A549 (cell line): ENCODE data around the gene SBNO1. TPM values are rescaled to one million over a fixed set of nuclear protein-coding genes. Genes with fewer than 3 reads are reported as not detected.

Experiments
- ATAC-seq, 2 experiments: fragments of 200-7000 bp in 1 of 2; fragments of >200 bp in 1 of 2; cut with Nextera tagmentation in 1 of 2; cut with Tn5 transposase in 1 of 2; 3 replicates each; pipeline versions ENCODE4 v1.8.0 to v1.9.1; 2018 to 2020; ENCODE audit warnings: mild to moderate bottlenecking in 1 of 2, moderate library complexity in 1 of 2
- CTCF ChIA-PET: fragments of 300-600 bp; sonication (Branson Sonifier 250); formaldehyde crosslinking; extraction: SDS; loops from one replicate; lab custom pipeline; 2021; ENCODE audit warnings: antibody characterized with exemption, inconsistent platforms; lab: Yijun Ruan, JAX
- POLR2A ChIA-PET: fragments of 350-600 bp; formaldehyde crosslinking; extraction: SDS; loops from one replicate; lab custom pipeline; 2021; ENCODE audit warnings: antibody characterized with exemption, inconsistent platforms; lab: Yijun Ruan, JAX
- DNase-seq, 2 experiments: peaks; one replicate each; pipeline versions ENCODE4 v3.0.0 to v3.0.0-alpha.2; 2011 to 2016; ENCODE audit warnings: low read depth in 1 of 2, low spot score in 1 of 2
- FAIRE-seq: peaks from 2 replicates; lab custom pipeline; 2011; peaks lifted over from hg19 to GRCh38; lab: Jason Lieb, UNC
- H3K27ac ChIP-seq, 2 experiments: fragments of >200 bp; sonication (Bioruptor Twin); formaldehyde crosslinking; 3 replicates each; pipeline ENCODE4 v1.5.1; 2016 to 2017
- H3K4me1 ChIP-seq: fragments of >200 bp; sonication (Bioruptor Twin); formaldehyde crosslinking; 3 replicates; pipeline ENCODE4 v1.6.1; 2016
- H3K4me2 ChIP-seq: fragments of >200 bp; sonication (Bioruptor Twin); formaldehyde crosslinking; 3 replicates; pipeline ENCODE4 v1.6.1; 2016
- H3K4me3 ChIP-seq: fragments of >200 bp; sonication (Bioruptor Twin); formaldehyde crosslinking; 3 replicates; pipeline ENCODE4 v1.5.1; 2016
- H3K9me3 ChIP-seq: fragments of >200 bp; sonication (Bioruptor Twin); formaldehyde crosslinking; 3 replicates; pipeline ENCODE4 v1.6.1; 2016
- CBX2 ChIP-seq: fragments of 200-600 bp; sonication (generic); IDR thresholded peaks from 2 replicates; pipeline ENCODE4 v1.6.1; 2016; ENCODE audit warnings: low read depth, mild to moderate bottlenecking, borderline replicate concordance
- CHD2 ChIP-seq: fragments of 150-350 bp; IDR thresholded peaks from 2 replicates; pipeline ENCODE4 v1.6.1; 2014; ENCODE audit warnings: low read length; ENCODE audit not compliant: partially characterized antibody
- EHMT2 ChIP-seq: fragments of 200-600 bp; sonication (generic); IDR thresholded peaks from 2 replicates; pipeline ENCODE4 v1.6.1; 2016; ENCODE audit warnings: antibody characterized with exemption, low read depth, mild to moderate bottlenecking, moderate library complexity
- EP300 ChIP-seq, 2 experiments: fragments of >200 bp; sonication (Bioruptor Twin); formaldehyde crosslinking; IDR thresholded peaks; 2 replicates in 1 of 2; 3 replicates in 1 of 2; pipeline ENCODE4 v1.6.1; 2016 to 2017
- ESRRA ChIP-seq: fragments of 150-350 bp; IDR thresholded peaks from 2 replicates; pipeline ENCODE4 v1.6.1; 2014; ENCODE audit warnings: mild to moderate bottlenecking, low read length, borderline replicate concordance
- FOSB ChIP-seq: fragments of 250-450 bp; sonication (Bioruptor Pico); IDR thresholded peaks from 2 replicates; pipeline ENCODE4 v1.5.0; 2020; ENCODE audit warnings: mild to moderate bottlenecking, moderate library complexity
- HDAC2 ChIP-seq: fragments of 200-600 bp; sonication (generic); IDR thresholded peaks from 2 replicates; pipeline ENCODE4 v1.6.1; 2016
- JUN ChIP-seq, 2 experiments: fragments of >200 bp; sonication (Bioruptor Twin); formaldehyde crosslinking; IDR thresholded peaks; 2 replicates in 1 of 2; 3 replicates in 1 of 2; pipeline ENCODE4 v1.6.1; 2016 to 2017
- KDM1A ChIP-seq: fragments of 200-600 bp; sonication (generic); IDR thresholded peaks from 2 replicates; pipeline ENCODE4 v1.6.1; 2016; ENCODE audit warnings: low read depth, mild to moderate bottlenecking
- KDM5A ChIP-seq: fragments of 200-600 bp; sonication (generic); IDR thresholded peaks from 2 replicates; pipeline ENCODE4 v1.6.1; 2016; ENCODE audit warnings: antibody characterized with exemption, mild to moderate bottlenecking
- MAFK ChIP-seq: fragments of 450-650 bp; IDR thresholded peaks from 2 replicates; pipeline ENCODE4 v1.6.1; 2014; ENCODE audit not compliant: partially characterized antibody
- NFE2L2 ChIP-seq: fragments of 150-350 bp; conservative IDR thresholded peaks from 2 replicates; pipeline ENCODE4 v1.6.1; 2014; ENCODE audit warnings: low read length
- NPAS2 ChIP-seq: fragments of 250-450 bp; sonication (Bioruptor Pico); IDR thresholded peaks from 2 replicates; pipeline ENCODE4 v1.8.0; 2022; ENCODE audit warnings: mild to moderate bottlenecking, moderate library complexity, borderline replicate concordance
- POLR2AphosphoS2 ChIP-seq: conservative IDR thresholded peaks from 2 replicates; pipeline ENCODE4 v1.6.1; 2012; ENCODE audit warnings: low read length, improper control_type of control experiment, inconsistent platforms
- RAD21 ChIP-seq, 2 experiments: fragments of >200 bp in 1 of 2; sonication (Bioruptor Twin) in 1 of 2; formaldehyde crosslinking in 1 of 2; IDR thresholded peaks in 1 of 2; conservative IDR thresholded peaks in 1 of 2; 2 replicates in 1 of 2; 3 replicates in 1 of 2; pipeline ENCODE4 v1.6.1; 2012 to 2018; ENCODE audit warnings: inconsistent platforms in 1 of 2
- RARB ChIP-seq: fragments of 250-450 bp; sonication (Bioruptor Pico); IDR thresholded peaks from 2 replicates; pipeline ENCODE4 v1.8.0; 2021; ENCODE audit warnings: mild to moderate bottlenecking, moderate library complexity
- RFX5 ChIP-seq: fragments of 450-650 bp; IDR thresholded peaks from 2 replicates; pipeline ENCODE4 v1.7.1; 2014; ENCODE audit warnings: antibody characterized with exemption, mild to moderate bottlenecking, moderate library complexity
- RNF2 ChIP-seq: fragments of 200-600 bp; sonication (generic); IDR thresholded peaks from 2 replicates; pipeline ENCODE4 v1.6.1; 2016; ENCODE audit warnings: low read depth, mild to moderate bottlenecking, antibody characterized with exemption, moderate library complexity, borderline replicate concordance
- SREBF2 ChIP-seq: fragments of 450-650 bp; IDR thresholded peaks from 2 replicates; pipeline ENCODE4 v1.6.1; 2014; ENCODE audit warnings: mild to moderate bottlenecking, moderate library complexity
- TFCP2L1 ChIP-seq: fragments of 250-450 bp; sonication (Bioruptor Pico); IDR thresholded peaks from 2 replicates; pipeline ENCODE4 v1.5.0; 2021; ENCODE audit warnings: mild to moderate bottlenecking
- TP53 ChIP-seq: fragments of 250-450 bp; sonication (Bioruptor Pico); IDR thresholded peaks from 2 replicates; pipeline ENCODE4 v1.5.0; 2021; ENCODE audit warnings: mild to moderate bottlenecking, moderate library complexity
- ZNF302 ChIP-seq: fragments of 250-450 bp; sonication (Bioruptor Pico); IDR thresholded peaks from 2 replicates; pipeline ENCODE4 v1.9.0; 2021; ENCODE audit warnings: inconsistent platforms, mild to moderate bottlenecking, moderate library complexity
- ZSCAN20 ChIP-seq: fragments of 250-450 bp; sonication (Bioruptor Pico); IDR thresholded peaks from 2 replicates; pipeline ENCODE4 v1.8.0; 2022; ENCODE audit warnings: mild to moderate bottlenecking, moderate library complexity
- WGBS: methylation state at CpG from one replicate; pipeline ENCODE4 v1.1.6; 2017; ENCODE audit errors: missing lambda C conversion rate; 5-methylcytosine and 5-hydroxymethylcytosine counted together
- polyA plus RNA-seq, 4 experiments: library from polyadenylated mRNA; depleted of rRNA in 3 of 4; stranded (reverse); fragments of >200 nt; fragmentation: RNase III in 1 of 4; extraction: RNeasy Plus Mini Kit Qiagen cat#74134 plus additional on column Dnase treatment in 1 of 4; gene quantifications; 2 replicates in 3 of 4; 3 replicates in 1 of 4; pipeline ENCODE4 v1.2.3, GENCODE V29; 2011 to 2017
- TF ChIP-seq, protein P1 (sequence below): fragments of 150-350 bp; IDR thresholded peaks from 2 replicates; pipeline ENCODE4 v1.6.1; 2014; ENCODE audit warnings: low read depth, mild to moderate bottlenecking, low read length
- TF ChIP-seq, protein P2 (sequence below): fragments of 450-650 bp; IDR thresholded peaks from 2 replicates; pipeline ENCODE4 v1.6.1; 2014; ENCODE audit warnings: antibody characterized with exemption
- TF ChIP-seq, protein P3 (sequence below): fragments of 250-450 bp; sonication (Bioruptor Pico); IDR thresholded peaks from 2 replicates; pipeline ENCODE4 v1.5.0; 2020; ENCODE audit warnings: low read depth, mild to moderate bottlenecking, moderate library complexity
- TF ChIP-seq, protein P4 (sequence below): IDR thresholded peaks from 2 replicates; pipeline ENCODE4 v1.6.1; 2012
- TF ChIP-seq, protein P5 (sequence below): IDR thresholded peaks from 2 replicates; pipeline ENCODE4 v1.6.1; 2012; ENCODE audit warnings: low read depth, borderline replicate concordance

Gene SBNO1
- polyA plus RNA-seq, 2 of the 4 experiments (the other 2 are of a cell fraction) = 25.9 to 35.7 TPM

DNA sequence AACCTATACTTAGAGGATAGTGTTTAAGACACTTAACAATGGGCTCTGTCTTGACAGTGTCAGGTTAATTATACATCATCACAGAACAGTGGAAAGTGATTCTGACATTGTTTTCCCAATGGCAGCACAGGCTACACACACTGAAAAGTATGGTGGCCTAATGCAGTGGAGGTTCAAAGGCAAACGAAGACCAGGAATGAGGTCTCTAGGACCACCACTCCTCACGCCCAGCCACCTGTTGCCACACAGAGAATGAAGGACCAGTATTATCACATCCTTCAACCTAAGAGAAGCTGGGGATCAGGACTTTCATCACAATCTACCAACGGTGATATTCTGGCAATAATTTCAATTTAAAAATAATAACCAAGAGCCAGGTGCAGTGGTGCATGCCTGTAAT is 58.4 kb downstream of the SBNO1 start (continued):
- TF ChIP-seq, protein P1, sequence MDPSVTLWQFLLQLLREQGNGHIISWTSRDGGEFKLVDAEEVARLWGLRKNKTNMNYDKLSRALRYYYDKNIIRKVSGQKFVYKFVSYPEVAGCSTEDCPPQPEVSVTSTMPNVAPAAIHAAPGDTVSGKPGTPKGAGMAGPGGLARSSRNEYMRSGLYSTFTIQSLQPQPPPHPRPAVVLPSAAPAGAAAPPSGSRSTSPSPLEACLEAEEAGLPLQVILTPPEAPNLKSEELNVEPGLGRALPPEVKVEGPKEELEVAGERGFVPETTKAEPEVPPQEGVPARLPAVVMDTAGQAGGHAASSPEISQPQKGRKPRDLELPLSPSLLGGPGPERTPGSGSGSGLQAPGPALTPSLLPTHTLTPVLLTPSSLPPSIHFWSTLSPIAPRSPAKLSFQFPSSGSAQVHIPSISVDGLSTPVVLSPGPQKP = no peak
- TF ChIP-seq RNF2 (no peak), JUN (IDR thresholded peaks at IDR 0.05) (no peak), TP53 (CRISPR knock-in tag) (no peak), TFCP2L1 (CRISPR knock-in tag) (no peak), RAD21 (conservative IDR thresholded peaks at IDR 0.05 in 1 of 2, IDR thresholded peaks at IDR 0.05 in 1 of 2) (no peak)
- TF ChIP-seq, protein P2, sequence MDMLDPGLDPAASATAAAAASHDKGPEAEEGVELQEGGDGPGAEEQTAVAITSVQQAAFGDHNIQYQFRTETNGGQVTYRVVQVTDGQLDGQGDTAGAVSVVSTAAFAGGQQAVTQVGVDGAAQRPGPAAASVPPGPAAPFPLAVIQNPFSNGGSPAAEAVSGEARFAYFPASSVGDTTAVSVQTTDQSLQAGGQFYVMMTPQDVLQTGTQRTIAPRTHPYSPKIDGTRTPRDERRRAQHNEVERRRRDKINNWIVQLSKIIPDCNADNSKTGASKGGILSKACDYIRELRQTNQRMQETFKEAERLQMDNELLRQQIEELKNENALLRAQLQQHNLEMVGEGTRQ = no peak
- TF ChIP-seq, protein P3, sequence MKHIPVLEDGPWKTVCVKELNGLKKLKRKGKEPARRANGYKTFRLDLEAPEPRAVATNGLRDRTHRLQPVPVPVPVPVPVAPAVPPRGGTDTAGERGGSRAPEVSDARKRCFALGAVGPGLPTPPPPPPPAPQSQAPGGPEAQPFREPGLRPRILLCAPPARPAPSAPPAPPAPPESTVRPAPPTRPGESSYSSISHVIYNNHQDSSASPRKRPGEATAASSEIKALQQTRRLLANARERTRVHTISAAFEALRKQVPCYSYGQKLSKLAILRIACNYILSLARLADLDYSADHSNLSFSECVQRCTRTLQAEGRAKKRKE (CRISPR knock-in tag) = no peak

DNA sequence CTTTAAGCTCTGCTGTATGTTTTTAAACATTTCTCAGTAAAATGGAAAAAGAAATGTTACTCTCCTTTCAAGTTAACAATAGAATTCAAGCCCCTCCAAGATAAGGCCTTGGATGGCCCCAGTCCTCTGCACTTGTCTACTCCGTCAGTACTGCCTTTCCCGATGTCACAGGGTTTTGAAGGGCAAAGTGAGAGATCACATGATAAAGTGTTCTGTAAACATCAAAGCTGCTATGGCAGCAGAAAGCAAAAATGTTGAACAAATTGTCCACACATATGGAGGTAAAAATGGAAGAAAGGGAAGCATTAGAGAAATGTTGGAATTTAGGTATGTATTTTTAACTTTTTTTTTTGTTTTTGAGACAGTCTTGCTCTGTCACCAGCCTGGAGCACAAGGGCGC is 59.5 kb downstream of the SBNO1 start:
- no peak for DNase-seq
- POLR2A ChIA-PET = no interaction called here
- no peak for ATAC-seq
- no peak for TF ChIP-seq FOSB (CRISPR knock-in tag)
- no peak for TF ChIP-seq SREBF2
- TF ChIP-seq KDM5A = no peak
- TF ChIP-seq NFE2L2 = no peak
- TF ChIP-seq, protein P3 (CRISPR knock-in tag) = no peak
- no peak for TF ChIP-seq CHD2
- no peak for TF ChIP-seq MAFK
- TF ChIP-seq HDAC2 = no peak
- no peak for TF ChIP-seq RFX5
- TF ChIP-seq ZSCAN20 (CRISPR knock-in tag) = no peak
- no peak for TF ChIP-seq POLR2AphosphoS2
- no peak for TF ChIP-seq EP300 (IDR thresholded peaks at IDR 0.05)
- no peak for TF ChIP-seq ESRRA
- no peak overlapping the region for H3K27ac ChIP-seq
- CTCF ChIA-PET = interaction anchor here (0.7 to 3.6 kb wide), 3 partner anchors 12 to 60 kb away, joined by 3 to 10 read pairs (median 3); no protein-coding TSS in a partner anchor
- WGBS = 88% methylated on average over 3 of the region's 3 CpGs
- H3K4me3 ChIP-seq = no peak overlapping the region
- no peak overlapping the region for H3K4me2 ChIP-seq
- no peak for FAIRE-seq
- no peaks in the 10 kb centered on the region for H3K4me1 ChIP-seq
- H3K9me3 ChIP-seq = no peaks in the 10 kb centered on the region

DNA sequence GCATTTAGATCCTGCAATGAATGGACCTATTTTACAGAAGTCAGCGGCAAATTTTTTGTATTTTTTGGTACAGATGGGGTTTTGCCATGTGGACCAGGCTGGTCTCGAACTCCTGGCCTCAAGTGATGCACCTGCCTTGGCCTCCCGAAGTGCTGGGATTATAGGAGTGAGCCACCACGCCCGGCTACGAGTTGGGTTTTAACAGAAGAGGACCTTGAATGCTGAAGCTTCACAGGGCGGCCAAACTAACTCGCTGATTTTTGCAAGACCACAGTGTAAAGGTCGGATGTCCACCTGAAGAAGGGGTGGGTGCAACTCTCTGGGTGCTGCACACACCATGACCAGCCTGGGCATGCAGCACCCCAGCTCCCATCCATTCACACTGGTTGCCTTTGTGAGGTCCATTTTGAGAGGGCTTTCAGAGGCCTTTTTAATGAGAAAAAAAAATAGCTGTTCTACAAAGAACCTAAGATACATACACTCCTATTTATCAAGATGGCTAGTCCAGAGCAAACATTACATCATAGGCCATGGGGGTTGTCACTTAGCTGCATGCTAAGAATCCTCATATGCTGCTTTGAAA is 71.4 kb downstream of the SBNO1 start:
- no peaks in the 10 kb centered on the region for H3K9me3 ChIP-seq
- no peak for FAIRE-seq
- H3K4me2 ChIP-seq = no peak overlapping the region
- 89% methylated on average over 9 of the region's 9 CpGs for WGBS
- POLR2A ChIA-PET = no interaction called here
- CTCF ChIA-PET = interaction anchor here (0.8 to 2.0 kb wide), 4 partner anchors 13 to 289 kb away, joined by 3 to 10 read pairs (median 3); no protein-coding TSS in a partner anchor
- no peak overlapping the region for H3K4me3 ChIP-seq
- no peaks in the 10 kb centered on the region for H3K4me1 ChIP-seq
- no peak; a peak in 1 of 6 replicates for ATAC-seq
- no peak for DNase-seq
- H3K27ac ChIP-seq = no peak overlapping the region
- no peak for TF ChIP-seq NPAS2 (CRISPR knock-in tag)
- TF ChIP-seq RFX5 = no peak
- TF ChIP-seq CBX2 = no peak
- TF ChIP-seq EHMT2 = no peak
- TF ChIP-seq KDM1A = no peak
- no peak for TF ChIP-seq CHD2
- TF ChIP-seq, protein P3 (CRISPR knock-in tag) = no peak
- TF ChIP-seq HDAC2 = no peak
- TF ChIP-seq KDM5A = no peak
- TF ChIP-seq, protein P4, sequence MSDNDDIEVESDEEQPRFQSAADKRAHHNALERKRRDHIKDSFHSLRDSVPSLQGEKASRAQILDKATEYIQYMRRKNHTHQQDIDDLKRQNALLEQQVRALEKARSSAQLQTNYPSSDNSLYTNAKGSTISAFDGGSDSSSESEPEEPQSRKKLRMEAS = no peak
- no peak for TF ChIP-seq POLR2AphosphoS2
- TF ChIP-seq JUN (IDR thresholded peaks at IDR 0.05) = no peak
- TF ChIP-seq RARB (CRISPR knock-in tag) = no peak
- TF ChIP-seq, protein P5, sequence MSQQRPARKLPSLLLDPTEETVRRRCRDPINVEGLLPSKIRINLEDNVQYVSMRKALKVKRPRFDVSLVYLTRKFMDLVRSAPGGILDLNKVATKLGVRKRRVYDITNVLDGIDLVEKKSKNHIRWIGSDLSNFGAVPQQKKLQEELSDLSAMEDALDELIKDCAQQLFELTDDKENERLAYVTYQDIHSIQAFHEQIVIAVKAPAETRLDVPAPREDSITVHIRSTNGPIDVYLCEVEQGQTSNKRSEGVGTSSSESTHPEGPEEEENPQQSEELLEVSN = no peak
- TF ChIP-seq ZNF302 (CRISPR knock-in tag) = no peak
- TF ChIP-seq RNF2 = no peak
